GM13976 (cell line): ENCODE data around the gene ARSI.

Experiments used
- DNase-seq: peaks from one replicate; pipeline ENCODE4 v3.0.0; 2012; ENCODE audit warnings: low spot score
- CTCF ChIP-seq: IDR thresholded peaks from 2 replicates; pipeline ENCODE4 v1.5.1; 2012; ENCODE audit warnings: borderline replicate concordance, mild to moderate bottlenecking; ENCODE audit not compliant: insufficient read depth; ENCODE audit errors: extremely low read depth, missing control alignments, control extremely low read depth
- in situ Hi-C: fragments of 300-500 bp; cut with MboI; formaldehyde crosslinking; loops from one replicate; pipeline ENCODE4 v1.12.0; 2022; ENCODE audit warnings: low sequenced_read_pairs, mixed read lengths, inconsistent platforms; ENCODE audit not compliant: unreplicated experiment

Gene ARSI

GRCh38 chr5:150266871-150267291, 35.8 kb downstream of the ARSI start:
- no peak for DNase-seq
- TF ChIP-seq CTCF = no peak
- in situ Hi-C loops = no loop called here

GRCh38 chr5:150265870-150266383, 36.8 kb downstream of the ARSI start:
- no peak for TF ChIP-seq CTCF
- in situ Hi-C loops = no loop called here
- DNase-seq = no peak

- in situ Hi-C loops = no loop called here
- no peak for TF ChIP-seq CTCF
- DNase-seq = no peak
These were observed 37.8 kb downstream of the ARSI start for GRCh38 chr5:150264667-150265603.

GRCh38 chr5:150263801-150264621, 38.7 kb downstream of the ARSI start:
- in situ Hi-C loops = no loop called here
- TF ChIP-seq CTCF = no peak
- DNase-seq = no peak

- TF ChIP-seq CTCF = no peak
- no peak for DNase-seq
- in situ Hi-C loops = no loop called here
These were observed 39.3 kb downstream of the ARSI start for GRCh38 chr5:150263375-150263775.

- TF ChIP-seq CTCF = no peak
- no peak for DNase-seq
- in situ Hi-C loops = no loop called here
These were observed 40.2 kb downstream of the ARSI start for GRCh38 chr5:150262502-150262901.
